H9 (cell line): ENCODE results near the gene NRDE2. TPM values are rescaled to one million over a fixed set of nuclear protein-coding genes. Genes with fewer than 3 reads are reported as not detected.

Source experiments
- DNase-seq: peaks from one replicate; pipeline ENCODE4 v3.0.0-alpha.2; 2017
- H2AFZ ChIP-seq: one replicate; pipeline ENCODE4 v1.6.1; 2013; ENCODE audit warnings: mild to moderate bottlenecking, low read length, control low read depth, moderate library complexity
- H2AK5ac ChIP-seq: 2 replicates; pipeline ENCODE4 v1.6.1; 2013; ENCODE audit warnings: low read length, control low read depth, mixed read lengths; ENCODE audit not compliant: insufficient read length
- H2BK120ac ChIP-seq: one replicate; pipeline ENCODE4 v1.6.1; 2013; ENCODE audit warnings: low read depth, mild to moderate bottlenecking, low read length, control low read depth, inconsistent platforms; ENCODE audit not compliant: poor library complexity, severe bottlenecking
- H2BK12ac ChIP-seq: 2 replicates; pipeline ENCODE4 v1.6.1; 2013; ENCODE audit warnings: low read length, control low read depth, mixed read lengths, low read depth; ENCODE audit not compliant: insufficient read length
- H2BK15ac ChIP-seq: 2 replicates; pipeline ENCODE4 v1.6.1; 2013; ENCODE audit warnings: low read depth, low read length, control low read depth
- H2BK20ac ChIP-seq: one replicate; pipeline ENCODE4 v1.6.1; 2013; ENCODE audit warnings: low read depth, mild to moderate bottlenecking, low read length, control low read depth, inconsistent platforms; ENCODE audit not compliant: poor library complexity, severe bottlenecking
- H2BK5ac ChIP-seq: 2 replicates; pipeline ENCODE4 v1.6.1; 2013; ENCODE audit warnings: low read length, control low read depth, mixed read lengths; ENCODE audit not compliant: insufficient read length
- H3K14ac ChIP-seq: 2 replicates; pipeline ENCODE4 v1.6.1; 2013; ENCODE audit warnings: low read length, control low read depth; ENCODE audit not compliant: insufficient read depth
- H3K18ac ChIP-seq: 2 replicates; pipeline ENCODE4 v1.6.1; 2013; ENCODE audit warnings: low read depth, mild to moderate bottlenecking, mixed read lengths, low read length, control low read depth; ENCODE audit not compliant: insufficient read length
- H3K23ac ChIP-seq: 2 replicates; pipeline ENCODE4 v1.6.1; 2013; ENCODE audit warnings: low read length, control low read depth, mixed read lengths, low read depth; ENCODE audit not compliant: insufficient read length
- H3K23me2 ChIP-seq: 2 replicates; pipeline ENCODE4 v1.6.1; 2013; ENCODE audit warnings: low read depth, mild to moderate bottlenecking, mixed read lengths, low read length, control low read depth; ENCODE audit not compliant: insufficient read length, poor library complexity, severe bottlenecking
- H3K27ac ChIP-seq: 2 replicates; pipeline ENCODE4 v1.5.1; 2013; ENCODE audit warnings: low read length, control low read depth, mixed read lengths, low read depth; ENCODE audit not compliant: insufficient read length
- H3K27me3 ChIP-seq: 2 replicates; pipeline ENCODE4 v1.6.1; 2013; ENCODE audit warnings: low read length, control low read depth, inconsistent platforms; ENCODE audit not compliant: insufficient read depth
- H3K4ac ChIP-seq: 2 replicates; pipeline ENCODE4 v1.6.1; 2013; ENCODE audit warnings: low read depth, mild to moderate bottlenecking, control low read depth, inconsistent platforms, low read length, moderate library complexity
- H3K4me1 ChIP-seq: 2 replicates; pipeline ENCODE4 v1.6.1; 2013; ENCODE audit warnings: low read length, control low read depth, inconsistent platforms; ENCODE audit not compliant: insufficient read depth
- H3K4me2 ChIP-seq: 2 replicates; pipeline ENCODE4 v1.6.1; 2013; ENCODE audit warnings: low read length, control low read depth, mixed read lengths; ENCODE audit not compliant: insufficient read length, insufficient read depth
- H3K56ac ChIP-seq: 2 replicates; pipeline ENCODE4 v1.6.1; 2013; ENCODE audit warnings: low read depth, mild to moderate bottlenecking, mixed read lengths, low read length, control low read depth; ENCODE audit not compliant: insufficient read length
- H3K79me1 ChIP-seq: 2 replicates; pipeline ENCODE4 v1.6.1; 2013; ENCODE audit warnings: low read depth, mild to moderate bottlenecking, moderate library complexity, low read length, control low read depth, inconsistent platforms; ENCODE audit not compliant: insufficient read depth, poor library complexity, severe bottlenecking
- H3K79me2 ChIP-seq: 2 replicates; pipeline ENCODE4 v1.6.1; 2013; ENCODE audit warnings: low read length, control low read depth, inconsistent platforms; ENCODE audit not compliant: insufficient read depth
- H3K9ac ChIP-seq: 2 replicates; pipeline ENCODE4 v1.6.1; 2013; ENCODE audit warnings: low read length, control low read depth, mixed read lengths; ENCODE audit not compliant: insufficient read length; ENCODE audit errors: extremely low read depth
- H3K9me3 ChIP-seq: one replicate; pipeline ENCODE4 v1.6.1; 2013; ENCODE audit warnings: low read depth, low read length, inconsistent platforms; ENCODE audit not compliant: control insufficient read depth
- H3T11ph ChIP-seq: one replicate; pipeline ENCODE4 v1.6.1; 2013; ENCODE audit warnings: mild to moderate bottlenecking, low read length, control low read depth, inconsistent platforms
- H4K20me1 ChIP-seq: one replicate; pipeline ENCODE4 v1.6.1; 2013; ENCODE audit not compliant: control insufficient read depth, insufficient read length, insufficient read depth
- H4K5ac ChIP-seq: 2 replicates; pipeline ENCODE4 v1.6.1; 2013; ENCODE audit warnings: low read depth, mild to moderate bottlenecking, mixed read lengths, low read length, control low read depth; ENCODE audit not compliant: insufficient read length
- H4K8ac ChIP-seq: replicated peaks from 2 replicates; pipeline ENCODE4 v1.6.1; 2013; ENCODE audit warnings: low read length, control low read depth, mixed read lengths, low read depth; ENCODE audit not compliant: insufficient read length
- H4K91ac ChIP-seq: 2 replicates; pipeline ENCODE4 v1.6.1; 2013; ENCODE audit warnings: low read depth, mild to moderate bottlenecking, moderate library complexity, mixed read lengths, low read length, control low read depth; ENCODE audit not compliant: insufficient read length
- H3K27ac Mint-ChIP-seq, 3 experiments: 2 replicates in 2 of 3; 3 replicates in 1 of 3; pipeline ENCODE4 v1.8.0; 2020 to 2021; ENCODE audit warnings: mixed read lengths in 3 of 3, mild to moderate bottlenecking in 1 of 3, moderate library complexity in 1 of 3
- H3K27me3 Mint-ChIP-seq: 2 replicates; pipeline ENCODE4 v1.8.0; 2021; ENCODE audit warnings: low read depth, mild to moderate bottlenecking, moderate library complexity, mixed read lengths
- H3K36me3 Mint-ChIP-seq, 3 experiments: 2 replicates in 2 of 3; 3 replicates in 1 of 3; pipeline ENCODE4 v1.8.0; 2020 to 2021; ENCODE audit warnings: low read depth in 3 of 3, mixed read lengths in 3 of 3; ENCODE audit not compliant: insufficient read depth in 1 of 3
- H3K4me1 Mint-ChIP-seq, 2 experiments: 2 replicates each; pipeline ENCODE4 v1.8.0; 2020; ENCODE audit warnings: mixed read lengths in 2 of 2
- H3K4me3 Mint-ChIP-seq, 2 experiments: 2 replicates in 1 of 2; 3 replicates in 1 of 2; pipeline ENCODE4 v1.8.0; 2020 to 2021; ENCODE audit warnings: mild to moderate bottlenecking in 2 of 2, mixed read lengths in 2 of 2, moderate library complexity in 1 of 2
- H3K9me3 Mint-ChIP-seq, 2 experiments: 2 replicates in 1 of 2; 3 replicates in 1 of 2; pipeline ENCODE4 v1.8.0; 2020; ENCODE audit warnings: mild to moderate bottlenecking in 2 of 2, mixed read lengths in 2 of 2, moderate library complexity in 1 of 2
- WGBS: extraction: QIAGEN DNeasy Blood & Tissue Kit; methylation state at CpG from one replicate; pipeline ENCODE4 v1.1.7; 2013; ENCODE audit warnings: missing lambda C conversion rate, low lambda C conversion rate, mixed read lengths; ENCODE audit not compliant: insufficient read length; ENCODE audit errors: extremely low coverage; 5-methylcytosine and 5-hydroxymethylcytosine counted together
- total RNA-seq: library from RNA; stranded (reverse); gene quantifications from 2 replicates; pipeline ENCODE4 v1.2.1, GENCODE V29; 2021
- TF ChIP-seq, protein P1 (sequence below): fragments of 200-600 bp; sonication (generic); conservative IDR thresholded peaks from 3 replicates; pipeline ENCODE4 v1.8.0; 2021; ENCODE audit warnings: antibody characterized with exemption, mild to moderate bottlenecking

The NRDE2 gene
- total RNA-seq, 1 experiment from 2014 or later, result 21.2 TPM

DNA sequence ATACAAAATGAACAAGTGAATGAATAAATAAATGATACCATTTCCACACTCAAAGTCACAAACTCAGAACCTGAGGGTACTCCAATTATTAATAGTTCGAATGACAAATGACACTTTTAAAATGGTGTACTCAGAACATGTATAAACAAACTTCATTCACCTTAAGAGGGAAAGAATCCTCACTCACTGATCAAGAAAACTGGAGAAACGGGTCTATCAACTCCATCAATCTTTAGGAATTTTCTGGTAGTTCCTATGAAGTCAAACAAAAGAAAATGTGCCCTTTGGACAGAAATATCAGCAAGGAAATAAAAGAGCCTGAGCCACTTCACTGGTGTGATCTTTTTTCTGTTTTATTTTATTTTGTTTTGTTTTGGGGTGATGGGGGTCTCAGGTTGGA lies 5.2 kb upstream of the NRDE2 start:
- no peak overlapping the region for H3K27ac Mint-ChIP-seq
- H3K9me3 Mint-ChIP-seq, result no peaks in the 10 kb centered on the region
- H3K4ac ChIP-seq, result no peak overlapping the region
- no peak overlapping the region for H2AK5ac ChIP-seq
- H3K23me2 ChIP-seq, result no peaks in the 10 kb centered on the region
- H3K4me3 Mint-ChIP-seq, result no peak overlapping the region
- no peak overlapping the region for H3K23ac ChIP-seq
- H3T11ph ChIP-seq, result no peak overlapping the region
- H3K14ac ChIP-seq, result no peak overlapping the region
- no peaks in the 10 kb centered on the region for H3K9me3 ChIP-seq
- H2BK15ac ChIP-seq, result no peak overlapping the region
- DNase-seq, result no peak
- no peaks in the 10 kb centered on the region for H3K4me1 Mint-ChIP-seq
- WGBS, result no CpG with 5 or more reads among the region's 2 CpGs
- no peak overlapping the region for H3K27ac ChIP-seq
- no peak overlapping the region for H4K91ac ChIP-seq
- no peaks in the 10 kb centered on the region for H3K79me1 ChIP-seq
- no peaks in the 10 kb centered on the region for H4K20me1 ChIP-seq
- no peak overlapping the region for H3K9ac ChIP-seq
- TF ChIP-seq, protein P1, sequence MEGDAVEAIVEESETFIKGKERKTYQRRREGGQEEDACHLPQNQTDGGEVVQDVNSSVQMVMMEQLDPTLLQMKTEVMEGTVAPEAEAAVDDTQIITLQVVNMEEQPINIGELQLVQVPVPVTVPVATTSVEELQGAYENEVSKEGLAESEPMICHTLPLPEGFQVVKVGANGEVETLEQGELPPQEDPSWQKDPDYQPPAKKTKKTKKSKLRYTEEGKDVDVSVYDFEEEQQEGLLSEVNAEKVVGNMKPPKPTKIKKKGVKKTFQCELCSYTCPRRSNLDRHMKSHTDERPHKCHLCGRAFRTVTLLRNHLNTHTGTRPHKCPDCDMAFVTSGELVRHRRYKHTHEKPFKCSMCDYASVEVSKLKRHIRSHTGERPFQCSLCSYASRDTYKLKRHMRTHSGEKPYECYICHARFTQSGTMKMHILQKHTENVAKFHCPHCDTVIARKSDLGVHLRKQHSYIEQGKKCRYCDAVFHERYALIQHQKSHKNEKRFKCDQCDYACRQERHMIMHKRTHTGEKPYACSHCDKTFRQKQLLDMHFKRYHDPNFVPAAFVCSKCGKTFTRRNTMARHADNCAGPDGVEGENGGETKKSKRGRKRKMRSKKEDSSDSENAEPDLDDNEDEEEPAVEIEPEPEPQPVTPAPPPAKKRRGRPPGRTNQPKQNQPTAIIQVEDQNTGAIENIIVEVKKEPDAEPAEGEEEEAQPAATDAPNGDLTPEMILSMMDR, result no peak
- no peak overlapping the region for H2BK5ac ChIP-seq
- H2AFZ ChIP-seq, result no peak overlapping the region
- no peaks in the 10 kb centered on the region for H3K79me2 ChIP-seq
- H3K18ac ChIP-seq, result no peak overlapping the region
- no peak overlapping the region for H4K5ac ChIP-seq
- no peak overlapping the region for H4K8ac ChIP-seq
- no peaks in the 10 kb centered on the region for H3K4me1 ChIP-seq
- peaks cover 62% of the 10 kb centered on the region for H3K27me3 Mint-ChIP-seq
- H2BK120ac ChIP-seq, result no peak overlapping the region
- H3K56ac ChIP-seq, result no peak overlapping the region
- H2BK12ac ChIP-seq, result no peak overlapping the region
- no peaks in the 10 kb centered on the region; a peak in 1 of 7 replicates for H3K36me3 Mint-ChIP-seq
- no peak overlapping the region for H2BK20ac ChIP-seq
- no peak overlapping the region for H3K4me2 ChIP-seq
- H3K27me3 ChIP-seq, result no peaks in the 10 kb centered on the region
